HG03060 (cell line): ENCODE results near the gene SETDB2.
A peak's percentile ranks its signal among the peaks of the same experiment; 100 is the strongest.
"Not testable (repeated sequence)": the region's sequence is repeated elsewhere in the genome, so short reads cannot be mapped to it uniquely, and the experiment has no call there.

ENCODE experiments used
- ATAC-seq: cut with Tn5 transposase; IDR thresholded peaks from one replicate; pipeline ENCODE4 v1.9.1; 2021; ENCODE audit warnings: low read depth, moderate number of reproducible peaks; ENCODE audit not compliant: unreplicated experiment

The SETDB2 gene

DNA sequence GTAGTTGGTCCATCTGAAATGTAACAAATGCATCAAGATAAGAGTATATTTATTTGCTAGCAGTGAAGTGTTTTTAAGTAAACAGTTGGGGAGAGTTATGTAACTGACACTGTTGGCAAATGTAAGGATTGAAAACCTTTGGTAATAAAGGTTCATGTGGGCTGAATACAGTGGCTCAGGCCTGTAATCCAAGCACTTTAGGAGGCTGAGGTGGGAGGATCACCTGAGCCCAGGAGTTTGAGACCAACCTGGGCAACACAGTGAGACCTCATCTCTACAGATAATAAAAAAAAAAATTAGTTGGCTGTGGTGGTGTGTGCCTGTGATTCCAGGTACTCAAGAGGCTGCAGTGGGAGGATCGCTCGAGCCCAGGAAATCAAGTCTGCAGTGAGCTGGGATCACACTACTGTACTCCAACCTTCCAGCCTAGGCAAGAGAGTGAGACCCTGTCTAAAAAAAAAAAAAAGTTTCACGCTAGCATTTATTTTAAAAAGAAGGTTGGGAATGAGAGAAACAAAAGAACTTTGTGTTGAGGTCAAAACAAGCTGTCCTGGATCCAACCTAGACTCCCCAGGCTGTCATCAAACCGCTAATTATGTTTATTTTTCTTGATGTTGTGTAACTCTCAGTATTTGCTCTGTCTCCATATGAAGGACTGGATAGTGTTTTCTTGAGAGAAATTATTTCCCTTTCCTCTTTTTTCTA lies 20.7 kb downstream of the SETDB2 start:
- no peak for ATAC-seq

DNA sequence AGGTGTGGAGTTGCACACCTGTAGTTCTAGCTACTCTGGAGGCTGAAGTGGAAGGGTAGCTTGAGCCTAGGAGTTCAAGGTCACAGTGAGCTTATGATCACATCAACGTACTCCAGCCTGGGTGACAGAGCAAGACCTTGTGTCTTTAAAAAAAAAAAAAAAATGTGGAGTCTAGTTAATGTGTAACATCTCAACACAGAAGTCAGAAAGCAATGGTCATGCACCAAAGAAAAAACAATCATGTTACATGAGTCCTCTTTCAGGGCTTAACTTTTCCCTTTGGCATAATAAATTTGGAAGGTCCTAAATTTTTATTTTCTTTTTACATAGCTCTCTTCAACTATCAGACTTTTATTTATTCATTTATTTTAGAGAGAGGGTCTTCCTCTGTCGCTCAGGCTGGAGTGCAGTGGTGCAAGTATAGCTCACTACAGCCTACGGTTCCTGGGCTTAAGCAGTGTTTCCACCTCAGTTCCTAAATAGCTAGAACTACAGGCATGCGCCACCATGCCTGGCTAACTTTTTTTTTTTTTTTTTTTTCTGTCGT lies 22.3 kb downstream of the SETDB2 start:
- ATAC-seq: no peak

DNA sequence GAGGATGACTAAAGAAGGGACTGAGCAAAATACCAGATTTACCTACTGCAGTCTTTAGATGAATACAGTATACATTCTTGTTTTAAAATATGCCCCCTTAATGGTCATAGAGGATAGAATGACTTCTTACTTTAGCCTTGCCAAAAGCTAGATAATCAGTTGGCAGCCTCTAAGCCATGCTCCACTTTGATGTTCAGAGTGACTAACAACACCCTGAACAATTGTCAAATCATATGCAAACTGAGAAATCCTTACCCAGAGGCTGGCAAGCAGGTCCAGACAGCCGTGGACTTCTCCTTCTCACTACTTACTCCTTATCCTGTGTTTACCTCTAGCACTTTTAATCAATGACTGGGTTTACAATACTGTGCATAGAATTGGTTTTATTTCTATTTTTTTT lies 28.1 kb downstream of the SETDB2 start:
- no peak for ATAC-seq

GRCh38 chr13:49476529-49476928 lies 32.5 kb downstream of the SETDB2 start:
- no peak for ATAC-seq

DNA sequence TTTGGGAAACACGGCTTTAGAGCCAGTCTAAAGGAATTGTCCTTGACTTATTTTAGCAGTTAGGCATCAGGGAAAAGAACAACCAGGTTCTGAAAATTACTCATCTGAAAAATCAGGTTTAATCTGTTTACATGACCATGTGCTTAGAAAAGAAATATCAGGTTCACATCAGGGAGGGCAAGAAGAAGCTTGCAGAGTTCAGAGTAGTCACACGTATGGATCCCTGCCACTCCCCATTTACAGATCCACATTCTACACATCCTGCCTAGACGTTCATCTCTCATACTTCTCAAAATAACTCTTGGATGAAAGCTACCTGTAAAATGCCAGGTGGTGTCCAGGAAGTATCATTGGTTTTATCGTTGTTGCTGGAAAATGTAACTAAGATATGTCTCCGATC lies 37.7 kb downstream of the SETDB2 start:
- no peak for ATAC-seq

DNA sequence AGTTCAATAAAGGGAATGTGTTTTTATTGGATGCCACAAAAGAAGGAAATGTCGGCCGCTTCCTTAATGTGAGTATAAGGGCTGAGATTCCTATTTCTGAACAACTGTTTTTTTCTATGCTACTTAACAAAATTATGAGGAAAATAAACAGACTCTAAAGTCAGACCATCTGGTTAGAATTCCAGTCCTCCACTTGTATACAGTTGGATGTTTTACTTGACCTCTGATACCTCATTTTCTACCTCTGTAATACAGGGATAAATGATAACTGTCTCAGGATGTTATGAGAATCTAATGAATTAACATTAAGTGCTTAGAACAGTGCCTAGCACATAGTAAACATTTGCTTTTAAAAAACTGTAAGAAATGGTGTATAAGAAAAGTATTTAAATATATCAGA lies 44.5 kb downstream of the SETDB2 start:
- ATAC-seq: no peak

DNA sequence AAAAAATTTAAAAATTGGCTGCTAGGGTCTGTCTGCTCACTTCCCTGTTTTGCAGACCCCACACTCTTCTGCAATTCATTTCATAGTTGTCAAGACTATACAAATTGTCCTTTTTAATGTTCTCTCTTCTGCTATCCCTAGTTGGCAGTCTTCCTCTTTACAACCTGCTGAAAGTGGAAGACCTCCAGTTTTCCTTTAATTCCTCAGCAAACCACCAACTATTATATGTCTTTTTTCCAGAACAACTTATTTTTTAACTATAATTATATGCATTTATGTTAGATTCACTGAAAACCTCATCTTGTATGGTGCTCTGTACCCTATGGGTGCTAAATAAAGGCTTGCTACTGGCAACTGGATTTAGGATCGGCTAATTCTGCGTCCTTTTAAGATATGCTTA lies 50.6 kb downstream of the SETDB2 start:
- ATAC-seq: no peak

GRCh38 chr13:49495783-49496762 lies 52.0 kb downstream of the SETDB2 start, which contains the start of gene PHF11:
Gene PHF11 (plus strand): TSS chr13:49495953. CDS start chr13:49496002, 49 bp downstream.
- ATAC-seq: peak; percentile 70

- ATAC-seq: not testable (repeated sequence)
Measured at GRCh38 chr13:49496837-49497236, 52.8 kb downstream of the SETDB2 start.

- ATAC-seq: no peak
Measured at GRCh38 chr13:49497272-49497671, 53.2 kb downstream of the SETDB2 start.

DNA sequence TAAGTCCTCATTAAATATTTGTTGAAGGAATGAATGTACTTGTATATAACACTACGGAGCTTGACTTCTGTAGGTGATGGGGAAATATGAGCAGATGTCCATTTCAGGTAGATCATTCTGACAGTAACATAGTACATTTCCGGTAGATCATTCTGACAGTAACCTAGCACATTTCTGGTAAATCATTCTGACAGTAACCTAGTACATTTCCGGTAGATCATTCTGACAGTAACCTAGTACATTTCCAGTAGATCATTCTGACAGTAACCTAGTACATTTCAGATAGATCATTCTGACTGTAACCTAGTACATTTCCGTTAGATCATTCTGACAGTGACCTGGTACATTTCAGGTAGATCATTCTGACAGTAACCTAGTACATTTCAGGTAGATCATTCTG lies 54.1 kb downstream of the SETDB2 start:
- no peak for ATAC-seq

DNA sequence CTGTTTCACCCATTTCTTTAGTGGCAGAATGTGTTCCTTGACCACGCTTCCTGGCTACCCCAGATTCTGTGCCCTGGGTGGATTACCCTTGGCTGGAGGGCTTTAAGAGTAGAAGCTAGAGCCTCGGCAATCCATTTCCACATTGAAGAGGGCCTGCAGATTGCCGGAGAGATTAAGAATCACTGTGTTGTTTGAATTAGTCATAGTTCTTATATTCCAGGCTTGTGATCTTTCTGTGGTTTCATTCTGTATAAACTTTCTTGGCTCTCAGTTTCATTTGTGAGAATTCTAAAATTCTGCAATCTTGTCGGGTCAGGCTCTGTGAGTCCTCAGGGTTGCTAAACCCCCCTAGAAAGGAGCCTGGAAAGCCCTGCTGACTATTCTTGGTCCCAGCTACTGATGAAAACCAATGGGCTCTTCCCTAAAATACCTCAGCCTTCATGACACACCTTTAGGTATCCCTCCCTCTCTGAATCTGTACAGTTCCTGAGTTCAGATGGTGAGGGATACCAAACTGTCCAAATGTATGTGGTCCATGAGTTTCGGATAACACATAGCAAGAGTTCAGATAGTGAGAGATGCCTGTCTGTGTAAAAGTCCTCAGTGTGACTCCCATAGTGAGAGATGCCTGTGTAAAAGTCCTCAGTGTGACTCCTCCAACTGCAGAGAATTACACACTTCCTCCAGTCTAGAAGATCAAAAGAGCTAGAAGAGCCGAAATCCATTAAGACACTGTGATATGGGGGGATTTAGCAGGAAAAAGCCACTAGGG lies 56.0 kb downstream of the SETDB2 start:
- no peak for ATAC-seq

- ATAC-seq: no peak
Measured at GRCh38 chr13:49502954-49503353, 58.9 kb downstream of the SETDB2 start.

DNA sequence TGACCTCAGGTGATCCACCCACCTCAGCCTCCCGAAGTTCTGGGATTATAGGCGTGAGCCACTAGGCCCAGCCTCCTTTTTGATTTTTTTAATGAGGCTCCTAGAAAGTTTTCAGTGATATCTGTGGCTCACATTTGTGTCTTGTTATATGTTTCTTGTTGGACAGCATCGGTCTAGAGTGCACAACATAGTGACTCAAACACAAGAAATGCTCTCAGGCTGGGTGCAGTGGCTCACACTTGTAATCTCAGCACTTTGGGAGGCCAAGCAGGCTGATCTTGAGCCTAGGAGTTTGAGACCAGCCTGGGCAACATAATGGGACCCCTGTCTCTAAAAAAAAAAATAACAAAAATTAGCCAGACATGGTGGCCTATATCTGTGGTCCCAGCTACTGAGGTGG lies 59.9 kb downstream of the SETDB2 start:
- ATAC-seq: no peak

DNA sequence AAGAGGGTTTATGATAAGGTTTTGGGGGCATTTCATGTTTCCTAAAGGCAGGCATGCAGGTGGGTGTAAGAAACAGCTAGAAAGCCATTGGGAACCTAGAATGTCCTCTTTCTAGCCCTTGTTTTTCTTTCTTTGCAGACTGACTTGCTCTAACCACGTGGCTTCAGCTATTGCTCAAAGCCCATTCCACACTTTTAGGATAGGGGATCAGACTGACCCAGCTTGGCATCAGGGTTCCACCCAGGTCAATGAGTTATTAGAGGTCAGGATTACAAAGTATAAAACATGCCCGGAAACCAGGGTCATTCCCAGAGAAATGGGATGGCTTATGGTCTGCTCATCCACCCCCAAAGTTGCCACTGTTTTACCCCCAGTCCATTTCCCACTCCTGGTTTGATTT lies 68.5 kb downstream of the SETDB2 start:
- ATAC-seq: no peak

DNA sequence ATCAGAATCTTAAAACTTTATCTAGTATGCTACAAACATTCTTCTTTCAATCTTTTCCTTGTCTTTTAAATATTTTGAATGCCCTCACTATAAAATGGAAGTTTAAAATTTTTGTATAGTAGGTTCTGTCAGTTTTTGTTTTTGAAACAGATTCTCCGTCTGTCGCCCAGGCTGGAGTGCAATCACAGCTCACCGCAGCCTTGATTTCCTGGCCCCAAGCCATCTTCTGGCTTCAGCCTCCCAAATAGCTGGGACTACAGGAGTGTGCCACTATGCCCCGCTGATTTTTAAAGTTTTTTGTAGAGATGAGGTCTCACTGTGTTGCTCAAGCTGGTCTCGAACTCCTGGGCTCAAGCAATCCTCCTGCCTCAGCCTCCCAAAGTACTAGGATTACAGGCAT lies 72.4 kb downstream of the SETDB2 start:
- ATAC-seq: no peak

DNA sequence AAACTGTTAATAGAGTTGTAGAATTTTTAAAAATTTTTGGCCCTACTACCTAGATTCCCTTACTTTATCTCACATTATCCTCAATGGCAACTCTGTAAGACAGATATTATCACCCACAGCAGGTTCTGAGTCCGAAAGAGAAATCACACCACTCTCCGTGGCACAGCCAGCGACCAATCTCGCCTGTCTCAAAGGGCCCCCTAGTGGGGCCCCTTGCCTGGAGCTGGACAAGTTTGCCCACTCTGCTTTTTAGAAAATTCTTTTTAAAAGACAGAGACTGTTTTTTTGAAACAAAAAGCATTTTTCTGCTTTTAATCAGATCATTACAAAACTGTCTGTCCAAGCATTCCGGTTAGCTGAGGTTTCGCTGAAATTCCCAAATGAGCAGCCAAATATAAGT lies 73.4 kb downstream of the SETDB2 start:
- ATAC-seq: no peak

DNA sequence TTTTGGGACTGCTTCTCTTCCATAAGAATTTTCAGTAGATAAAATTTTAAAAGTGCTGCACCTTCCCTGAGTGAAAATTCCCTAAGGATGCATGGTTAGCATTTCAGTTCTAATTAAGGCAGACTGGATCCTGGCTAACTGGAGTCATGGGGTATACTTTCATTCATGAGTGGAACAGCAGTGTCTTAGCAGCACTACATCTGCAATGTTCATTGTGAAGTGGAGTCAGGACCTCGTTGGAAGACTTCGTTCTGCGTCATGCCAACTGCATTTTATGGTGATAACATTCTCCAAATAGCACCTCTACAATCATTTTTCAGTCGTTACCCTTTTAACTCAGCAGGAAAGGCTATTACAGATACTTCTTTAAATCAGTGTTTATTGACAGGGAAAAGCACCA lies 77.2 kb downstream of the SETDB2 start:
- ATAC-seq: no peak

- no peak for ATAC-seq
Measured at GRCh38 chr13:49524740-49525501, 80.8 kb downstream of the SETDB2 start.

GRCh38 chr13:49527123-49527522 lies 83.0 kb downstream of the SETDB2 start:
- ATAC-seq: no peak
